Activated CD4-positive, alpha-beta T cell treated with anti-CD3 and anti-CD28 coated beads, Interleukin-2, amount 10 ng/mL, durations not matched to agents 24 days and 14 days (primary cell): ENCODE results near the gene TIMM29. TPM values are rescaled to one million over a fixed set of nuclear protein-coding genes. Genes with fewer than 3 reads are reported as not detected.

ENCODE experiments used
- DNase-seq: peaks from one replicate; pipeline ENCODE4 v3.0.0; 2022
- H3K27ac Mint-ChIP-seq: one replicate; pipeline ENCODE4 v1.8.0; 2022; ENCODE audit warnings: mild to moderate bottlenecking, mixed read lengths
- H3K27me3 Mint-ChIP-seq: one replicate; pipeline ENCODE4 v1.8.0; 2022; ENCODE audit warnings: mixed read lengths
- H3K36me3 Mint-ChIP-seq: one replicate; pipeline ENCODE4 v1.8.0; 2022; ENCODE audit warnings: low read depth, mild to moderate bottlenecking, mixed read lengths
- H3K4me1 Mint-ChIP-seq: one replicate; pipeline ENCODE4 v1.8.0; 2021; ENCODE audit warnings: mixed read lengths
- H3K4me3 Mint-ChIP-seq: one replicate; pipeline ENCODE4 v1.8.0; 2022; ENCODE audit warnings: mild to moderate bottlenecking, moderate library complexity, mixed read lengths
- H3K9me3 Mint-ChIP-seq: one replicate; pipeline ENCODE4 v1.8.0; 2021; ENCODE audit warnings: mixed read lengths
- intact Hi-C: fragments of 100-400 bp; cut with micrococcal nuclease; formaldehyde crosslinking; loops from one replicate; pipeline ENCODE4 v1.15.1; 2023
- total RNA-seq: library from RNA; stranded (reverse); gene quantifications from 2 replicates; pipeline ENCODE4 v1.2.3, GENCODE V29; 2022

The TIMM29 gene
- total RNA-seq, 1 donor from 2014 or later: 18.4 TPM

GRCh38 chr19:10895920-10896319, 32.7 kb upstream of the TIMM29 start:
- no peak for DNase-seq
- Mint-ChIP-seq H3K4me1 (peaks cover 13% of the 10 kb centered on the region), H3K36me3 (no peaks in the 10 kb centered on the region), H3K4me3 (no peak overlapping the region), H3K9me3 (no peaks in the 10 kb centered on the region), H3K27ac (peak overlapping the region; percentile 27), H3K27me3 (no peaks in the 10 kb centered on the region)
- intact Hi-C loops: no loop called here

- H3K27ac Mint-ChIP-seq: no peak overlapping the region
- H3K36me3 Mint-ChIP-seq: no peaks in the 10 kb centered on the region
- H3K27me3 Mint-ChIP-seq: no peaks in the 10 kb centered on the region
- DNase-seq: peak; percentile 67
- no peaks in the 10 kb centered on the region for H3K9me3 Mint-ChIP-seq
- peaks cover 13% of the 10 kb centered on the region for H3K4me1 Mint-ChIP-seq
- H3K4me3 Mint-ChIP-seq: no peak overlapping the region
- intact Hi-C loops: no loop called here
Measured at GRCh38 chr19:10896851-10897526, 31.6 kb upstream of the TIMM29 start.

GRCh38 chr19:10898633-10899032, 30.0 kb upstream of the TIMM29 start:
- Mint-ChIP-seq H3K4me3 (no peak overlapping the region), H3K27me3 (no peaks in the 10 kb centered on the region), H3K4me1 (peaks cover 17% of the 10 kb centered on the region), H3K9me3 (peaks cover 4% of the 10 kb centered on the region), H3K36me3 (peaks cover 4% of the 10 kb centered on the region), H3K27ac (no peak overlapping the region)
- DNase-seq: no peak
- intact Hi-C loops: no loop called here

GRCh38 chr19:10899151-10899653, 29.4 kb upstream of the TIMM29 start:
- H3K36me3 Mint-ChIP-seq: peaks cover 4% of the 10 kb centered on the region
- peaks cover 17% of the 10 kb centered on the region for H3K4me1 Mint-ChIP-seq
- no peaks in the 10 kb centered on the region for H3K27me3 Mint-ChIP-seq
- H3K27ac Mint-ChIP-seq: no peak overlapping the region
- DNase-seq: no peak
- intact Hi-C loops: no loop called here
- H3K9me3 Mint-ChIP-seq: peaks cover 4% of the 10 kb centered on the region
- no peak overlapping the region for H3K4me3 Mint-ChIP-seq

GRCh38 chr19:10907925-10908324, 20.7 kb upstream of the TIMM29 start:
- DNase-seq: no peak
- H3K9me3 Mint-ChIP-seq: peaks cover 3% of the 10 kb centered on the region
- no peaks in the 10 kb centered on the region for H3K27me3 Mint-ChIP-seq
- intact Hi-C loops: no loop called here
- H3K4me3 Mint-ChIP-seq: no peak overlapping the region
- H3K36me3 Mint-ChIP-seq: peaks cover 18% of the 10 kb centered on the region
- no peak overlapping the region for H3K27ac Mint-ChIP-seq
- peaks cover 2% of the 10 kb centered on the region for H3K4me1 Mint-ChIP-seq

- H3K36me3 Mint-ChIP-seq: peaks cover 17% of the 10 kb centered on the region
- H3K27ac Mint-ChIP-seq: no peak overlapping the region
Measured at GRCh38 chr19:10908380-10908960, 20.1 kb upstream of the TIMM29 start.

GRCh38 chr19:10911579-10912363, 16.8 kb upstream of the TIMM29 start:
- DNase-seq: no peak
- intact Hi-C loops: no loop called here
- Mint-ChIP-seq H3K27ac (no peak overlapping the region), H3K9me3 (no peaks in the 10 kb centered on the region), H3K36me3 (peaks cover 23% of the 10 kb centered on the region), H3K27me3 (no peaks in the 10 kb centered on the region), H3K4me3 (no peak overlapping the region), H3K4me1 (no peaks in the 10 kb centered on the region)

More at GRCh38 chr19:10908380-10908960, 20.1 kb upstream of the TIMM29 start:
- DNase-seq: no peak
- intact Hi-C loops: no loop called here
- Mint-ChIP-seq H3K4me1 (no peaks in the 10 kb centered on the region), H3K4me3 (no peak overlapping the region), H3K9me3 (no peaks in the 10 kb centered on the region), H3K27me3 (no peaks in the 10 kb centered on the region)

GRCh38 chr19:10912619-10913018, 16.0 kb upstream of the TIMM29 start:
- no peak for DNase-seq
- intact Hi-C loops: no loop called here
- Mint-ChIP-seq H3K4me1 (no peaks in the 10 kb centered on the region), H3K36me3 (peaks cover 24% of the 10 kb centered on the region), H3K27me3 (no peaks in the 10 kb centered on the region), H3K9me3 (no peaks in the 10 kb centered on the region), H3K4me3 (no peak overlapping the region), H3K27ac (no peak overlapping the region)

- no peak overlapping the region for H3K27ac Mint-ChIP-seq
- no peak for DNase-seq
- H3K27me3 Mint-ChIP-seq: no peaks in the 10 kb centered on the region
- intact Hi-C loops: no loop called here
- peaks cover 18% of the 10 kb centered on the region for H3K36me3 Mint-ChIP-seq
- H3K4me1 Mint-ChIP-seq: no peaks in the 10 kb centered on the region
- H3K4me3 Mint-ChIP-seq: no peak overlapping the region
- H3K9me3 Mint-ChIP-seq: no peaks in the 10 kb centered on the region
Measured at GRCh38 chr19:10913716-10914340, 14.8 kb upstream of the TIMM29 start.

GRCh38 chr19:10915130-10916091, 13.2 kb upstream of the TIMM29 start:
- Mint-ChIP-seq H3K9me3 (no peaks in the 10 kb centered on the region), H3K27me3 (no peaks in the 10 kb centered on the region), H3K4me3 (no peak overlapping the region), H3K36me3 (peaks cover 14% of the 10 kb centered on the region), H3K27ac (no peak overlapping the region), H3K4me1 (no peaks in the 10 kb centered on the region)
- DNase-seq: no peak
- intact Hi-C loops: no loop called here

GRCh38 chr19:10916602-10917001, 12.0 kb upstream of the TIMM29 start:
- intact Hi-C loops: no loop called here
- Mint-ChIP-seq H3K27ac (no peak overlapping the region), H3K27me3 (no peaks in the 10 kb centered on the region), H3K36me3 (peaks cover 18% of the 10 kb centered on the region), H3K4me3 (no peak overlapping the region), H3K4me1 (no peaks in the 10 kb centered on the region), H3K9me3 (no peaks in the 10 kb centered on the region)
- no peak for DNase-seq

GRCh38 chr19:10918359-10918758, 10.3 kb upstream of the TIMM29 start:
- H3K4me1 Mint-ChIP-seq: no peaks in the 10 kb centered on the region
- peaks cover 23% of the 10 kb centered on the region for H3K36me3 Mint-ChIP-seq
- no peak for DNase-seq
- H3K9me3 Mint-ChIP-seq: no peaks in the 10 kb centered on the region
- H3K4me3 Mint-ChIP-seq: no peak overlapping the region
- H3K27ac Mint-ChIP-seq: no peak overlapping the region
- intact Hi-C loops: no loop called here
- H3K27me3 Mint-ChIP-seq: no peaks in the 10 kb centered on the region
